ENCODE data around the gene ADAMTS5. TPM values are rescaled to one million over a fixed set of nuclear protein-coding genes. Genes with fewer than 3 reads are reported as not detected.

The ADAMTS5 gene
- total and polyA plus RNA-seq, 2 experiments from 2014 or later = 0.21 TPM; not detected in 1

- Histone ChIP-seq H3K36me3 (no peaks in the 10 kb centered on the region), H3K9me3 (ENCODE audit: low read depth) (no peaks in the 10 kb centered on the region), H3K4me1 (ENCODE audit: low read depth) (no peaks in the 10 kb centered on the region), H3K27me3 (no peaks in the 10 kb centered on the region), H3K27ac (no peak overlapping the region), H3K4me3 (no peak overlapping the region)
- no peak for DNase-seq (ENCODE audit: low read depth in 1 of 2, low spot score in 1 of 2)
- TF ChIP-seq, protein P1, sequence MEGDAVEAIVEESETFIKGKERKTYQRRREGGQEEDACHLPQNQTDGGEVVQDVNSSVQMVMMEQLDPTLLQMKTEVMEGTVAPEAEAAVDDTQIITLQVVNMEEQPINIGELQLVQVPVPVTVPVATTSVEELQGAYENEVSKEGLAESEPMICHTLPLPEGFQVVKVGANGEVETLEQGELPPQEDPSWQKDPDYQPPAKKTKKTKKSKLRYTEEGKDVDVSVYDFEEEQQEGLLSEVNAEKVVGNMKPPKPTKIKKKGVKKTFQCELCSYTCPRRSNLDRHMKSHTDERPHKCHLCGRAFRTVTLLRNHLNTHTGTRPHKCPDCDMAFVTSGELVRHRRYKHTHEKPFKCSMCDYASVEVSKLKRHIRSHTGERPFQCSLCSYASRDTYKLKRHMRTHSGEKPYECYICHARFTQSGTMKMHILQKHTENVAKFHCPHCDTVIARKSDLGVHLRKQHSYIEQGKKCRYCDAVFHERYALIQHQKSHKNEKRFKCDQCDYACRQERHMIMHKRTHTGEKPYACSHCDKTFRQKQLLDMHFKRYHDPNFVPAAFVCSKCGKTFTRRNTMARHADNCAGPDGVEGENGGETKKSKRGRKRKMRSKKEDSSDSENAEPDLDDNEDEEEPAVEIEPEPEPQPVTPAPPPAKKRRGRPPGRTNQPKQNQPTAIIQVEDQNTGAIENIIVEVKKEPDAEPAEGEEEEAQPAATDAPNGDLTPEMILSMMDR (IDR thresholded peaks at IDR 0.05; ENCODE audit: low read depth, low read length) = no peak
Observed at GRCh38 chr21:26877018-26877417, 89.9 kb downstream of the ADAMTS5 start.

DNA sequence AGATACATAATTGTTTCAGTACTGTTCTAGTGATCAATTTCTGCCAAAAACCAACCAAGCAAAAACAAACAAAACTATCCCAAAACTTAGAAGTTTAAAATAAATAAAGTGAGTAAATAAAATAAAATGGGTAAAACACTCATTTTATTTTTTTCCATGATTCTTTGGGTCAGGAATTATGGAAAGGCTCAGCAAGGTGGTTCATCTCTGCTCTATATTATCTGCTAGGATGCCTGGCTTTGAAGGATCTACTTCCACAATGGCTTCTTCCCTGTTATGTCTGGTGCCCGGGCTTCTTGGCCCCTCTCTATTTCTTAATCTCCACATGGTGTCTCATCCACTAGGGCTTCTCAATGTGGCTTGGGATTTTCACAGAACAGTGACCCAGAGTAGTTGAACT lies 92.5 kb downstream of the ADAMTS5 start:
- no peaks in the 10 kb centered on the region for H3K27me3 ChIP-seq
- H3K4me3 ChIP-seq = no peak overlapping the region
- DNase-seq (ENCODE audit: low read depth in 1 of 2, low spot score in 1 of 2) = no peak
- H3K9me3 ChIP-seq (ENCODE audit: low read depth) = no peaks in the 10 kb centered on the region
- no peaks in the 10 kb centered on the region for H3K4me1 ChIP-seq (ENCODE audit: low read depth)
- H3K27ac ChIP-seq = no peak overlapping the region
- H3K36me3 ChIP-seq = no peaks in the 10 kb centered on the region
- TF ChIP-seq, protein P1 (IDR thresholded peaks at IDR 0.05; ENCODE audit: low read depth, low read length) = no peak

Other genes starting within 250 kb of the ADAMTS5 start
- 155 and 185 TPM in 2 replicates for gene ADAMTS1, start 121.7 kb downstream of the ADAMTS5 start, total RNA-seq
- 154 and 179 TPM in 2 replicates for gene ADAMTS1, start 121.7 kb downstream of the ADAMTS5 start, polyA plus RNA-seq